Measurements from ENCODE around the gene PDCD6IP. TPM values are rescaled to one million over a fixed set of nuclear protein-coding genes. Genes with fewer than 3 reads are reported as not detected.

PDCD6IP gene
- total RNA-seq, 4 donors from 2014 or later, result 105 to 424 (median 167) TPM

- TF ChIP-seq CTCF (IDR thresholded peaks at IDR 0.05), result no peak
- no peak for TF ChIP-seq POLR2A (IDR thresholded peaks at IDR 0.05)
- no peak overlapping the region for H3K4me3 ChIP-seq (replicated peaks in 1 of 3)
- 75 to 77% methylated on average over 4 of the region's 4 CpGs for WGBS, 2 donors
- H3K27me3 ChIP-seq, result no peaks in the 10 kb centered on the region
- H3K27ac ChIP-seq, result no peak overlapping the region
- H3K9me3 ChIP-seq, result no peaks in the 10 kb centered on the region
- no peaks in the 10 kb centered on the region for H3K36me3 ChIP-seq
- DNase-seq, result no peak
- intact Hi-C loops (cut with DNase I), result loop anchor here (5.0 kb wide), 1 partner anchor 152 kb away; no protein-coding TSS in a partner anchor
- peaks cover 0 to 4% of the 10 kb centered on the region in 2 donors for H3K4me1 ChIP-seq
These were observed 9.1 kb upstream of the PDCD6IP start for GRCh38 chr3:33789183-33789954.

- 89 to 95% methylated on average over 3 of the region's 3 CpGs for WGBS, 2 donors
- intact Hi-C loops (cut with DNase I), result no loop called here
- no peaks in the 10 kb centered on the region for H3K36me3 ChIP-seq
- no peak overlapping the region for H3K27ac ChIP-seq
- no peaks in the 10 kb centered on the region for H3K9me3 ChIP-seq
- H3K4me1 ChIP-seq, result peaks cover 0 to 4% of the 10 kb centered on the region in 2 donors
- no peak for DNase-seq
- H3K4me3 ChIP-seq (replicated peaks in 1 of 3), result no peak overlapping the region
- no peaks in the 10 kb centered on the region for H3K27me3 ChIP-seq
- no peak for TF ChIP-seq POLR2A (IDR thresholded peaks at IDR 0.05)
- no peak for TF ChIP-seq CTCF (IDR thresholded peaks at IDR 0.05)
These were observed 8.3 kb upstream of the PDCD6IP start for GRCh38 chr3:33790091-33790490.

- Histone ChIP-seq H3K4me3 (replicated peaks in 1 of 3) (no peak overlapping the region), H3K27ac (no peak overlapping the region), H3K36me3 (no peaks in the 10 kb centered on the region), H3K9me3 (no peaks in the 10 kb centered on the region), H3K27me3 (no peaks in the 10 kb centered on the region), H3K4me1 (peaks cover 0 to 4% of the 10 kb centered on the region in 2 donors)
- intact Hi-C loops (cut with DNase I), result no loop called here
- no peak for TF ChIP-seq POLR2A (IDR thresholded peaks at IDR 0.05)
- no peak for TF ChIP-seq CTCF (IDR thresholded peaks at IDR 0.05)
- DNase-seq, result no peak
- WGBS, 2 donors, result 74 to 80% methylated on average over 4 of the region's 4 CpGs
These were observed 6.8 kb upstream of the PDCD6IP start for GRCh38 chr3:33791477-33792166.

GRCh38 chr3:33792167-33792892, 6.1 kb upstream of the PDCD6IP start:
- Histone ChIP-seq H3K4me3 (replicated peaks in 1 of 3) (no peak overlapping the region), H3K27me3 (no peaks in the 10 kb centered on the region), H3K27ac (no peak overlapping the region), H3K9me3 (no peaks in the 10 kb centered on the region), H3K4me1 (peaks cover under 1% of the 10 kb centered on the region in 2 donors), H3K36me3 (no peaks in the 10 kb centered on the region)
- WGBS, 2 donors, result 91 to 92% methylated on average over 5 of the region's 5 CpGs
- intact Hi-C loops (cut with DNase I), result no loop called here
- TF ChIP-seq POLR2A (IDR thresholded peaks at IDR 0.05) (no peak), CTCF (IDR thresholded peaks at IDR 0.05) (no peak)
- no peak for DNase-seq
